Tibial artery (tissue), 4 donors: ENCODE data around the gene RBM15B.
"Not testable (repeated sequence)": the region's sequence is repeated elsewhere in the genome, so short reads cannot be mapped to it uniquely, and the experiment has no call there.

Experiments used
- DNase-seq, 2 donors: peaks; one replicate each; pipeline ENCODE4 v3.0.0-alpha.2; 2019
- H3K27ac ChIP-seq, 2 donors: fragments of 200-600 bp; sonication (generic) in 1 of 2; 1 replicate in 1 of 2; 2 replicates in 1 of 2; pipeline ENCODE4 v1.5.1; 2018 to 2019; ENCODE audit warnings: mild to moderate bottlenecking in 1 of 2
- H3K27me3 ChIP-seq, 2 donors: fragments of 200-600 bp; sonication (generic) in 1 of 2; one replicate each; pipeline versions ENCODE4 v1.5.1 to v1.6.0; 2016 to 2019
- H3K36me3 ChIP-seq, 3 donors: fragments of 200-600 bp; sonication (generic) in 2 of 3; one replicate each; pipeline ENCODE4 v1.5.1; 2016 to 2019; ENCODE audit warnings: mild to moderate bottlenecking in 2 of 3
- H3K4me1 ChIP-seq, 4 donors: fragments of 200-600 bp; sonication (generic) in 2 of 4; 1 replicate in 3 of 4; 2 replicates in 1 of 4; pipeline ENCODE4 v1.5.1; 2016 to 2019
- H3K4me3 ChIP-seq, 2 donors: fragments of 200-600 bp; sonication (generic) in 1 of 2; 1 replicate in 1 of 2; 2 replicates in 1 of 2; pipeline ENCODE4 v1.5.1; 2018 to 2019; ENCODE audit warnings: mild to moderate bottlenecking in 2 of 2
- H3K9me3 ChIP-seq, 3 donors: fragments of 200-600 bp; sonication (generic) in 1 of 3; one replicate each; pipeline ENCODE4 v1.5.1; 2016 to 2019
- CTCF ChIP-seq, 2 experiments: fragments of 200-600 bp in 1 of 2; fragments of 450-650 bp in 1 of 2; IDR thresholded peaks; one replicate each; pipeline ENCODE4 v1.5.1; 2017 to 2019; ENCODE audit warnings: antibody characterized with exemption in 2 of 2, mild to moderate bottlenecking in 1 of 2, moderate library complexity in 1 of 2
- intact Hi-C: fragments of 100-400 bp; cut with DNase I; formaldehyde crosslinking; loops from one replicate; pipeline ENCODE4 v1.15.0; 2023; ENCODE audit warnings: low total_unique reads

The RBM15B gene

GRCh38 chr3:51386159-51386851 is 4.8 kb upstream of the RBM15B start:
- H3K27ac ChIP-seq: peak overlapping the region; percentile 92 to 93
- intact Hi-C loops: loop anchor here (10.0 kb wide), 1 partner anchor 812 kb away; no protein-coding TSS in a partner anchor
- no peaks in the 10 kb centered on the region for H3K9me3 ChIP-seq
- peak overlapping the region; percentile 77 to 89 for H3K4me3 ChIP-seq
- H3K36me3 ChIP-seq: peaks cover 0 to 25% (median 10%) of the 10 kb centered on the region in 3 donors
- TF ChIP-seq CTCF (IDR thresholded peaks at IDR 0.05): no peak
- H3K4me1 ChIP-seq: peaks cover 0 to 64% (median 36%) of the 10 kb centered on the region in 4 donors
- no peaks in the 10 kb centered on the region for H3K27me3 ChIP-seq
- no peak for DNase-seq

- Histone ChIP-seq H3K36me3 (peaks cover 0 to 25% (median 10%) of the 10 kb centered on the region in 3 donors), H3K9me3 (no peaks in the 10 kb centered on the region), H3K4me3 (peak overlapping the region; percentile 77 to 89), H3K27ac (peak overlapping the region; percentile 92 to 93), H3K27me3 (no peaks in the 10 kb centered on the region), H3K4me1 (peaks cover 0 to 66% (median 37%) of the 10 kb centered on the region in 4 donors)
- intact Hi-C loops: loop anchor here (10.0 kb wide), 1 partner anchor 812 kb away; no protein-coding TSS in a partner anchor
- no peak for TF ChIP-seq CTCF (IDR thresholded peaks at IDR 0.05)
- DNase-seq: peak in 1 of 2 donors; percentile 51
Measured at GRCh38 chr3:51386852-51387229, 4.2 kb upstream of the RBM15B start.

GRCh38 chr3:51387281-51387680 is 3.8 kb upstream of the RBM15B start:
- H3K4me1 ChIP-seq: peaks cover 0 to 70% (median 41%) of the 10 kb centered on the region in 4 donors
- H3K9me3 ChIP-seq, H3K27me3 ChIP-seq, H3K27ac ChIP-seq, DNase-seq: not testable (repeated sequence)
- peaks cover 0 to 29% (median 10%) of the 10 kb centered on the region in 3 donors for H3K36me3 ChIP-seq
- peak overlapping the region in 1 of 2 donors; percentile 77 for H3K4me3 ChIP-seq
- intact Hi-C loops: loop anchor here (10.0 kb wide), 1 partner anchor 812 kb away; no protein-coding TSS in a partner anchor

- H3K27ac ChIP-seq: no peak overlapping the region
- intact Hi-C loops: loop anchor here (10.0 kb wide), 1 partner anchor 814 kb away; no protein-coding TSS in a partner anchor
- peaks cover 6 to 41% (median 20%) of the 10 kb centered on the region in 3 donors for H3K36me3 ChIP-seq
- H3K27me3 ChIP-seq: no peaks in the 10 kb centered on the region
- DNase-seq: peak in 1 of 2 donors; percentile 60
- H3K4me1 ChIP-seq: peaks cover 0 to 81% (median 53%) of the 10 kb centered on the region in 4 donors
- no peak for TF ChIP-seq CTCF (IDR thresholded peaks at IDR 0.05)
- H3K9me3 ChIP-seq: no peaks in the 10 kb centered on the region
- no peak overlapping the region for H3K4me3 ChIP-seq
Measured at GRCh38 chr3:51388286-51389029, 2.6 kb upstream of the RBM15B start.

GRCh38 chr3:51389423-51390183 is 1.5 kb upstream of the RBM15B start:
- H3K9me3 ChIP-seq: no peaks in the 10 kb centered on the region
- DNase-seq: peak in 1 of 2 donors; percentile 40
- H3K4me1 ChIP-seq: peaks cover 0 to 83% (median 56%) of the 10 kb centered on the region in 4 donors
- peaks cover 18 to 53% (median 32%) of the 10 kb centered on the region in 3 donors for H3K36me3 ChIP-seq
- no peak overlapping the region for H3K4me3 ChIP-seq
- H3K27me3 ChIP-seq: no peaks in the 10 kb centered on the region
- TF ChIP-seq CTCF (IDR thresholded peaks at IDR 0.05): peak; percentile 44 to 61
- H3K27ac ChIP-seq: peak overlapping the region; percentile 67 to 84
- intact Hi-C loops: loop anchor here (5.0 to 10.0 kb wide), 3 partner anchors 285 to 815 kb away; partner anchors contain the start of genes MAPKAPK3 and TEX264
